NOMO-1 treated with DMSO at 0.1 percent for 48 hours (cell line): ENCODE results near the gene KCNC4.
A peak's percentile ranks its signal among the peaks of the same experiment; 100 is the strongest.

Source experiments
- DNase-seq: peaks from one replicate; lab custom pipeline; 2025; ENCODE audit not compliant: unreplicated experiment; lab: John Stamatoyannopoulos, UW

KCNC4 gene

DNA sequence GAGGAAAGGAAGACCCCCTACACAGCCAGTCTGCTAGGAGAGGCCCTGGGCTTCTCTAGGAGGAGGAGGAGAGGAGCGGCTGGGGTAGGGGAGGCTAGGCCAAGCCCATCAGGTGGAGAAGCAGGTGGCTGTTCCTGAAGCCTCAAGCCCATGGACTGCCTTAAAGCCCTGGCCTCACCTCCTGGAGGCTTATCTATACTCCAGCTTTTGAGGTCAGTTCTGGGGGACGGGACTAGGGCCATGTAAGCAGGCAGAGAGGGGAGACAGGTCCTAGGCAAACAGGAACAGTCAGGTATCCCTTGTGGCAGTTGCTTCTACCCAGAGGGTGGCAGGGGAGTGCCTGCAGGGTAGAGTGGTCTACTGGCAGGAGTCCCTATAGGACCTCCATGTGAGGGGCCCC, 40.6 kb downstream of the KCNC4 start:
- no peak for DNase-seq

GRCh38 chr1:110253213-110253612, 43.1 kb downstream of the KCNC4 start:
- DNase-seq, result no peak

GRCh38 chr1:110254604-110255391, 44.7 kb downstream of the KCNC4 start:
- DNase-seq, result no peak

DNA sequence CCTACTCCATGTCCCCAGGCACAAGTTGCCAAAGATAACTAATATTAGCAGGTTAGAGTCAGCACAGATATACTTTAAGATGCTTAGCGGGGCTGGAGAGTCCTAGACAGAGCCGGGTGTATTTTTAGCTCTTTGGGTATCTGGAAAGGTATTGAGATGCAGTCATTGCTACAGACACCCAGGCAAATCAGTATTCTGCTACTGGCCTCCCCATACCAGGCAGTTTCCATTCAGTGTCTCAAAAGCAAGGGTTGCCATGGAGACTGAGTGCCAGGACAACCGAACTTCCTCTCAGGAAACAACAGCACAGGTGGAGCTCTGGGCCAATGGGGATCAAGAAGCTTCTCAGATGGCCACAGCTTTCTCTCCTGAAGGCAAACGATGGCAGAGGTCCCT, 45.3 kb downstream of the KCNC4 start:
- DNase-seq, result no peak

DNA sequence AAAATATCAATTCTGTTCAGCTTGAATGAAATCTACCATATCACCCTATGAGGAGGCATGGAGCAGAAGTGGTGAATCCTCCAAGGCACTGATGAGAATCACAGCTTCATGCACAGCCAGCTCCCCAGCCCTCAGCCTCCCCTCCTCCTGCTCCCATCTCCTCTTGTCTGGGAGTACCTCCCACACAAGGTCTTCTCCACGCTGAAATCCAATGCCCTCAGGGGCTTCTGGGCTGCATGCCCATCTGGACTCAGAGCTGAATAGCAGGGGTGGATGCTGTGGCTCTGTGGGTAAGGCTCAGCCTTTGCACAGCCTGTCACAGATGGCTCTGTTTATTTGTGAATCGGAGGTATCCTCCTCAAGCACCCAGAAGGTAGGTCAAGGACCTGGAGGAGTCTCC, 48.6 kb downstream of the KCNC4 start:
- DNase-seq, result no peak

DNA sequence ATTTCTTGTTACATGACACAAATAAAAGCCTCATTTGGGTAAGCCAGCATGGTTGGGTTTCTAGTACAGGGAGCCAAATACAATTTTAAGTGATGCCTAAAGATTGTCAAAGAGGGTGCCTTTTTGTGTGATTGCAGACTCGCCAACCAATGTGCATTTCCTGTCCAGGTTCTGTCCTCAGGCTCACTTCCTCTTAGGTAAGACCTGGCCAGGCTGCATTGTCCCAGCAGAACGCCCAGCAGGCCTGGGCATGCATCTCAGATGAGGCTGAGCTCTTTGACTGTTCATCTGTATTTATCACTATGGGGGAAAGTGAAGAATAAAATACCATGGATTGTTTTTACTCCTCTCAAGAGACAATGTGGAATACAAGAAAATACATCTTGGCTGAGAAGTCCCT, 49.7 kb downstream of the KCNC4 start:
- peak; percentile 76 for DNase-seq
